GM18909 (cell line): ENCODE measurements around the gene PNKP.

Source experiments
- ATAC-seq: cut with Tn5 transposase; IDR thresholded peaks from one replicate; pipeline ENCODE4 v1.9.1; 2021; ENCODE audit warnings: mild to moderate bottlenecking; ENCODE audit not compliant: unreplicated experiment, poor library complexity

PNKP gene

GRCh38 chr19:49876422-49877019 lies 9.1 kb upstream of the PNKP start:
- peak; percentile 52 for ATAC-seq

- no peak for ATAC-seq
Observed at GRCh38 chr19:49875857-49876421, 8.6 kb upstream of the PNKP start.

DNA sequence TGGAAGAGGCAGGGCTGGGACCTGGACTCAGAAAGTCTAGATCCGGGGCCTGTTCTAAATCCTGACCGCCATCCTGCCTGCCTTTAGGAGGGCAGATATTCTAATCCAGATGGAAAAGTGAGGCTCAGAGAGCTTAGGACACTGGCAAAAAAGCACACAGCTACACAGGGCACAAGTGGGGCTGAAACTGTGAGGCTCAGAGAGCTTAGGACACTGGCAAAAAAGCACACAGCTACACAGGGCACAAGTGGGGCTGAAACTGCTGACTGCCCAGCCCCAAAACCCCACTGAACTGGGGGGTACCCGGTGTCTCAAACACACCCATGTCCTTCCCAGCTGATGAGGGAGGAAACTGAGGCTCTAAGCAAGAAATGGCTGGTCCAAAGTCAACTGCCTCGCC lies 7.8 kb upstream of the PNKP start:
- ATAC-seq: no peak

GRCh38 chr19:49874503-49875157 lies 7.3 kb upstream of the PNKP start:
- ATAC-seq: no peak

DNA sequence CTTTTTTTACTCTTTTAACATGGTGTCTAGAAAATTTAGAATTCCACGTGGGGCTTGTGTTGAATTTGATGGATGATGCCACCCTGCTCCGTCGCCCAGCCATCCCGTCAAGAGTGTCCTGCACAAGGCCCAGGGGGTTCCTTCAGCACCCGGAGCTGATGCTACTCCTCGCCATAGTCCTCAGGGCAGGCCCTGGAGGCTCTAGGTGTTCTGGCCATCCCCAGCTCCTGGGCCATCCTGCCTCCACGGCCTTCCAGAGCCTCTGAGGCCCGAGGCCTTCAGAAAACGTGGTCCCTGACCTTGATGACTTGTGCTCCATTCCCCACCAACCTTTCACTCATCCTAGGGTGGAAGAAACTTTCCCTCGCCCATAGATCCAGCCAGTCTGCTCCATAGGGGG lies 6.5 kb upstream of the PNKP start:
- ATAC-seq: no peak

GRCh38 chr19:49873129-49873521 lies 5.7 kb upstream of the PNKP start:
- ATAC-seq: no peak

DNA sequence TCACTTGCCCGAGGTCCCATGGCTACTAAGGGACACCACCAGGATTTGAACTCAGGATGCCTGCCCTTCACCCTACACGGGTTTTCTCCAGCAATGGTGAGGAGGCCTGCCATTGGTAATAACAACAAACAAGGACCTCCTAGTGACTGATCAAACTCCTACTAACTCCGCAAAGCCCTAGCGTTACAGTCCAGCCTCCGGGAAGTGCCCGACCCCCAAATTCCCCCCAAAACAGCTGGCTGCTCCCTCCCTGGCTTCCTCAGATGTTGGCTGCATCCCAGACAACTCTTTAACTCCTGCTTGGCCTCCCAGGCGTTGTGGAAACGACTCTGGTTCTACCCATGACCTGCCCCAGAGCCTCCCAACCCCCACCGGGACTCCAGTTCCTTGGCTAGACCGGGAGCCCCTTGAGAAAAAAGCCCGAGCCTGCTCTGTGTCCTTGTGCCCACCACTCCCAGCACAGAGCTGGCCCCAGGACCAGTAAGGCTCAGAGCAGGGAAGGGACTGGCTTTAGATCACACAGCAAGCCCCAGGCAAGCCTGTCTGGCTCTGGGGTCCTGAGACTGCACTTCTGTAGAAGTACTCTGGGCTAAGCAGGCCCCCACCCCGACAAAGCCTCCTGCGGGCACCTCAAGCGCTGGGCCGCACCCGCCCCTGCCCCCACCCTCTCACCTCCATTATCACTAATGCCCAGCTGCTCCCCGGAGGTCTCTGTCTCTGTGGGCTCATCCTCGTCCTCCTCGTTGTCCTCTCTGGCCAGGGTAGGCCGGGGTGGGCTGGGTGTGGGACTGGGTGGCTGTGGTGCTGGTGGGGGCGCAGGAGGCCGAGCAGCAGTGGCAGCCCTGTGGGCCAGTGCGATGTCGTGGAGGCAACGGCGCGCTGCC lies 5.1 kb upstream of the PNKP start:
- no peak for ATAC-seq

GRCh38 chr19:49871349-49871985 lies 4.1 kb upstream of the PNKP start:
- ATAC-seq: no peak

GRCh38 chr19:49870309-49870901 lies 3.0 kb upstream of the PNKP start:
- ATAC-seq: no peak

DNA sequence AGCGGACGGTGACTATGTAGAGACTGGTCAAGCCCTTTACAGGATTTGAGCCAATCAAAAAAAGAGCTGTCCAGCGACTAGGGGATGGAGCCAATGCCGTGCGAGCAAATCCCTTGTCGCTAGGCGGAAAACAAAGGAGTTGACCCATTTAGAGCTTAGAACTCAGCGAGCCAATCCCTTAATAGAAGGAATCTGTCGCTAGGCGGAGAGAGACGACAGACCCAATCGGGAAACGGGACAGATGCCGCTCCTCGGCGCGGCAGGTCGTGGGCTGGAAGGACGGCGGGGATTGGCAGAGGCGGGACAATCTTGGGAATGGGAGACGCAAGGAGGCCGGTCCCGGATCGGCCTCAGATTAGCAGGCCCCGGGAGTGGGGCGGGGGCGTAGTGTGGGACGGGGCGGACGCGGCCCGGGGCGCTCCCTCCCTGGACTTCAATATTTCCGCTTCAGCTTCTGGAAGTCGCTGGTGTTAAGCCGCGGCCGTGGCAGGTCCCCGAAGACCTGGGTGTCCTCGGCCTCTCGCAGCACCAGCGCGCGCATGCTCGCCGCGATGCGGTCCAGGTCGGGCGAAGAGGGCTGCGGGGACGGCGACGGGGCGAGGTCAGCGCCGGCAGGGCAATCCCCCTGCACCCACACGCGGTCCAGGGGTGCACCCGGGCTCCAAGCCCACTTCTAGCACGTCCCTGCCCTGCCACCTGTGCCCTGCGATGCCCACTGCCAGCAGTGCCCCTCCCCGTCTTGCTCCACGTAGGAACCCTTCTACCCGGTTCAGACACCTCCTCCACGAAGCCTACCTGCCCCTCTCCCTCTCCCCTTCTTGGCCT lies 2.3 kb upstream of the PNKP start:
- peak; percentile 66 for ATAC-seq

GRCh38 chr19:49869009-49869483 lies 1.7 kb upstream of the PNKP start:
- ATAC-seq: no peak

GRCh38 chr19:49864890-49865289 lies 2.5 kb downstream of the PNKP start:
- no peak for ATAC-seq

DNA sequence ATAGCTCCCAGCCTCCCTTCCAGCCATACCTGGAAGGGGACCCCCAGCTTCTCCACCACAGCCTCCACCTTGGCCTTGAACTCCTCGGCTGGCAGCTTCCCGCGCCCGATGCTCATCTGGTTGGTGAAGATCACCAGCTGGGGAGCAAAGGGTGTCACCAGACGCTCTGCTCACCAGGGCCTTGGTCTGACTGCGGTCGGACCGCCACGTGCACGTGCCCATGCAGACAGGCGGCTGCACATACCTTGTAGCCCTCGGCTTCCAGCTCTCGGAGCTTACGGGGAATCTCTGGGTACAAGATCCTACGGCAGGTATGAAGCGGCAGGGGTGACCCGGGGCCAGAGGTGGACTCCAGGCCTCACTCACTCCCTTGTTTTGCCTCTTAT lies 3.4 kb downstream of the PNKP start:
- no peak for ATAC-seq

DNA sequence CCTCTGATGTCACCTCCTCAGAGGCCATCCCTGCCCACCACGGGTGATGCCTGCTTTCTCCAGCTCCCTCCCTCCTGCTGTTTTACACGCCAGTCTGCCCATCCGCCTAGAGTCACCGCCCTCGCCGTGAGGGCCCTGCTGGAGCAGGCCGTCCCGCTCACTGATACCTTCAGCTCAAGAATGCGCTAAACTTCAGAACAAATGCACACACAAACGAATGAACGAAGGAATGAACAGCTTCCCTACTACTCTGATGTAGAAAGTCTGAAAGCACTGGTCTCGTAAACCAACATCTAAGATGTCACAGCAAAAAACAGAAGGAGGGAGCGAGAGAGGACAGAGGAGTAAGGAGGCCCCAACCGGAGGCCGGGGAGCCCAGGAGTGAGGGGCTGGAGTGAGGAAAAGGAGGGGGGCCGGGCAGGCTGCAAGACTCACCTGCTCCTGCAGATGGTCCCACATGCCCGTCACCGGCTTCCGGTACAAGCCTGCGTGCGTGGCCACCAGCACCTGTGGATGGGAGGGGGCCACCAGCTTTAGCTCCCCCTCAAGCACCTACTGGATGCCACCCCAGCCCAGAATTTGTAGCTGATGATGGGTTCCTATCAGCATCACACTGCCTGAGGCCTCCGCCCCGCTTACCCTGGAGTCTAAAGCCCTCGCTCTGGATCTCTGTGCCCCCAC lies 4.0 kb downstream of the PNKP start:
- no peak for ATAC-seq

DNA sequence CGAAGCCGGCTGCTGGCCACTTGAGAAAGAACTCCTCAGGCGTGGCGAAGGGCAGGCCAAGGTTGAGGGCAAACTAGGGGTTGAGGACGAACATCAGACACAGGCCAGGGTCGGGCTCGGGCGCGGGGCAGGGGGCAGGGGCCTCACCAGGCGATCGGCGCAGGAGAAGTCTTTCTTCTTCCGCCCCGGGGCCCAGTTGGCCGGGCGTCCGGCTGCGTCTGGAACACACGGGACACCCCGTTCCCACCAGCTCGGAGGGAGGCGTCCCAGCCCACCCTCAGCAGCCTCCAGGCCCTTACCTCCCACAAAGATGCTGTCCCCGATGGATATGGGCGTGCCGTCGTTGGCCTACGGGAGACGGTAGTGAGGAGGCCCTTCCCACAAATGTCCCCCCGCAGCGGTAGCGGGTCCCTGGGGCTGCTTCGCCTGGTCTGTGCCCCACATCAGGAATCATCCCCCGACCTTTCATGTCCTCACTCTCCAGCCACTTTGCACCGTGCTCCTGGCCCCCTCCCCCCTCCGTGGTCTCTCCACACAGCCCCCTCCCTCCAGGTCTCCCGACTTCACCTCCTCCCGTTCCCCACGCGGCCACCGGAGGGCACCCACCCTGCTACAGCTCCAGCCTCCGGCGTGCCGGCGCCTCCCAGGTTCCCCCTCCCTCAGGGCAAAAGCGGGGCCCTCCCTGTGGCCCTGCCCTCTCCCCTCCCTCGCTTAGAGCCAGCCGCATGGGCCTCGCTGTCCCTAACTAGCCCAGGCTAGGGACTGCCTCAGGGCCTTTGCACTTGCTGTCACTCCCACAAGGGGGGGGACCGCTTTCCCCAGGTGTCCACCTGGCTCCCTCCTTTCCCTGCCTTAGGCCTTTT lies 4.8 kb downstream of the PNKP start:
- no peak for ATAC-seq

DNA sequence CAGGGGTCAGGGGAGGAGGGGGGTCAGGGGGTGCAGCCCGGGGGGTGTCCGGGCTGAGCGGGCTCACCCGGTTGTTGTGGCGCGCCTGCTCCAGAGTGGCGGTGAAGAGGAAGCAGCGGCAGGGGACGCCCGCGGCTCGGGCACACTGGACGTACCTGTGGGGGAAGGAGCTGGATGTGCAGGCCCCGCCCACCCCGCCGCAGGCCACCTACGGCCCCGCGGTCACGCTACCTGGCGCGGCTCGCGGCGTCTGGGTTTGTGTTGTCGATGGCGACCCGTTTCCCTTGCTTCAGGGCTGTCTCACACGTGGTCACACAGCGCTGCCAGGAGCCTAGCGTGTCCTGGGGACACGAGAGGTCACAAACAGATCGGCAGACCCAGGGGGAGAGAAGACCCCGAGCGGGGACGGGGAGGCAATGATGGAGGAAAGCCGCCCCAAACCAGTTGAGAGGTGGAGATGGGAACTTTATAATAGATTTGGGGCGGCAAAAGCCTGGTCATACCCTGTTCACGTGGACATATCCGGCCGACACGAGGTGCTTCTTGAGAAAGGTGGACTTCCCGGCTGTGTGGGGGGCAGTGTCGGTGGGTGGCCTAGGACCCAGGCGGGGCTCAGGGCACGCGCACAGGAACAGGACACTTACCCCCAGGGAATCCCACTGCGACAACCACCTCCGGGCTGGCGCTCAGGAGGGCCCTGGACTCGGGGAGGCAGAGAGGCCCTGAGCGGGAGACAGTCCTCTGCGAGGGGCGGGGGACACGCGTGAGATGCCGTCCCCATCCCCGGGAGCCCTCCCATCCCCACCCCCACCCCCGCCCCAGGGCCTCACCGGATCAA lies 5.6 kb downstream of the PNKP start:
- no peak for ATAC-seq

DNA sequence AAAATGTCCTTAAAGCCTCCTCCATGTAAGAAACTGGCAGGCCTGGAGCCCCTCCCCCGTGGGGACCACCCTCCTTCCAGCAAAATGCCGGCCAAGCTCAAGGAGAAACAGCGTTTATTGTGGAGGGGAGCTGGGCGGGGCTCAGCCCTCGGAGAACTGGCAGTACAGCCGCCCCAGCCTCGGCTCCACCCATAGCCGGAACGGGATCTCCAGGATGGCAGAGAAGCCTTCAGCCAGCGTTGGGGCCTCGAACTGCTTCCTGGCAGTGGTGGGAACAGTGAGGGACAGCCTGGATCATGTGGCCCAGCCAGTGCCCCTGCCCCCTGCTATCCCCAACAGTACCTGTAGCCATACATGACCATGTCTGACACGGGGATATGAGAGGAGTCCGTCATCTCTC lies 6.3 kb downstream of the PNKP start:
- ATAC-seq: no peak
